HG02763 (cell line): Measurements from ENCODE around the gene PRRT4.

Experiments
- ATAC-seq: cut with Tn5 transposase; IDR thresholded peaks from one replicate; pipeline ENCODE4 v1.9.1; 2021; ENCODE audit warnings: mild to moderate bottlenecking, moderate library complexity; ENCODE audit not compliant: unreplicated experiment

PRRT4 gene

DNA sequence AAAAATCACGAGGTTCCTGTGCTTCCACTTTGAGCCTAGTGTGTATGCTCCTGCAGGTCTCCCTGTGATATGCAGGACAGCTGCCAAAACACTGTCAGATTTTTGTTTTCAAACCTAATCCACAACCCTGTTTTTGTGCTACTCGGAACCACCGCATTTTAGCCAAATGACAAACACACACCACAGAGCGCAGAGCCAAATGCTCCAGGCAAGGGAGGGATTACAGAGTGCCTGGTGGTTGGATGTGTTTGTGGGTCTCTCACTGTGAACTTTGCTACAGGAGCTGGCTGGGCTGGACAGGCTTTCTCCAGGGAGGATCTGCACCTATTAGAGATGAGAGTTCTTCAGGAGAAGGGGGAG lies 12.0 kb downstream of the PRRT4 start:
- no peak for ATAC-seq

DNA sequence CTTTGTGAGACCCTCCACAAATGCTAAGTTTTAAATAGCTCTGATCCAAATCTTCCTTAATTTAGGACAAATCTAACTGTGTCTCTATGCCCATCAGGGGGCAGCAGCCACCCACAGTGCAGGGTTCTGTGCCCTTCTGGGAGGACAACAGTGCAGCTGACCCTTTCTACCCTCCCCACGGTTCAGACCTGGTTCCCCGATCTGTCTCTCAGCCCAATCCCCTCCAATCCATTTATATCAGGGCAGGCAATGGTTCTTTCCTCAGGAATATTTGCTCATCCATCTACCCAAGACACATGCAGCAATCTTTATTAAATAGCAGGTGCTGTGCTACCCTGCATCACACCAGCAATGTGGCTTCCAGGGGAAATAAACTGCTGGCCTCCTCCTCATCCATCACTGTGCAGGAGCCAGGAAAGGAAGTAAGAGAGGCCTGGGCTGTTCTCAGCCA lies 13.8 kb downstream of the PRRT4 start:
- no peak for ATAC-seq

DNA sequence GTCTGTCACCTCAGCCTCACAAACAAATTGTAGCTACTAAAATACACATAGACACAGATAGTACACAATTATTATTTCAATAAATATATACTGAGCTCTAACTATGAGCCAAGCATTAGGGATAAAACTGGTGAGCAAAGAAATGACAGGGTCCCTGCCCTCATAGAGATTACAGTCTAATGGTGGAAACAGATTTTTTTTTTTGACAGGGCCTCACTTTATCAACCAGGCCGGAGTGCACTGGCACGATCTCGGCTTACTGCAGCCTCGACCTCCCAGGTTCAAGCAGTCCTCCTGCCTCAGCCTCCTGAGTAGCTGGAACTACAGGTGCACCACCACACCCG lies 17.1 kb downstream of the PRRT4 start:
- ATAC-seq, result no peak

DNA sequence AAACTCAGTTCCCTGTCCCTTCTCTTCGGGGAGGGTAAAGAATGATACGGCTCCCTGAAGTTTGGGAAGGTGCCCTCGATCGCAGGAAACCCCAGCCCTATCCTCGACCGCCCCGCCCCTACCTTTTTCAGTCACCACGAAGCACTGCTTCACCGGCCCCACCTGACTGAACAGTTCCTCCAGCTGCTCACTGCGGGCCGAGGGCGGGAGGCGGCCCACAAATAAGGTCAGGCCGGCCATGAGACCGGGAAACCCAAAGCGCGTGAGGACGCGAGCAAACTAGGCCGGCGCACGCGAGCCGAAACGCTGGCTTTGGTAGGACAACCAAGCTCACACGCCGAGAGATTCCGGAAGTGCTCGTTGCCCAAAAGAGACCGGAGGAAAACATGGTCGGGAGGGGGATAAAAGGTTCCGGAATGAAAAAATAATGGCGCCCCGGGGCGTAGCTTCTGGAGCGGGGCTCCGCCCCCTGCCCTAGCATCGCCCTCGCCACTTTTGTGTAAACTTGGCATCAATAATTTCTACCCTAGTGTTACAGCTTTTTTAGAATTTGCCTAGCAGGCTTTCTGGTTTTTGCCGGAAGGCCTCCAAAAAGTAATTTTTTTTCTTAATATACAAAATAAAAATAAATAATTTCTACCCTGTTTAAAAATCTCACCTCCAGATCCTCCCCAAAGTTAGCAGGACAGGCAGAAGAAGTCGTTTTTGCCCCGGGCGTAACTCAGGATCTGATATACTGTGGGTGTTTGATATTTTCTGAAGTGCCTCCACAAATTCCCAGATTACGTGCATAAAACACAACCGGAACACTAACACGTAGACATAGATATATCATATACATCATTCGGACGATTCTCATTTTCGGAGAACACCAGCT lies 17.7 kb downstream of the PRRT4 start, which contains the start of gene RBM28:
RBM28 (minus strand) TSS at position 355 of the 877 bp plus-strand sequence; CDS start at position 240, 115 bp downstream.
- peak; percentile 93 for ATAC-seq

DNA sequence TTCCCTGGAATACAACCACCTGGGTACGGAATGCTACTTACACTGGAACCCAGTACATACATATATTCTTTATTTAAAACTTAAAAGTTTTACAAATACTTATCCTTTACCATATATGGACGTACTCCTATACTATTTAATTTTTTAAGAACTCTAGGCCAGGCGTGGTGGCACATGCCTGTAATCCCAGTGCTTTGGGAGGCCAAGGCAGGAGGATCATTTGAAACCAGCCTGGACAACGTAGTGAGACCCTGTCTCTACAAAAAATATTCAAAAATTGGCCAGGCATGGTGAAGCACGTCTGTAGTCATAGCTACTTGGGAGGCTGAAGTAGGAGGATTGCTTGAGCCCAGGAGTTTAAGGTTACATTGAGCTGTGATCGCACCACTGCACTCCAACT lies 19.8 kb downstream of the PRRT4 start:
- no peak for ATAC-seq

DNA sequence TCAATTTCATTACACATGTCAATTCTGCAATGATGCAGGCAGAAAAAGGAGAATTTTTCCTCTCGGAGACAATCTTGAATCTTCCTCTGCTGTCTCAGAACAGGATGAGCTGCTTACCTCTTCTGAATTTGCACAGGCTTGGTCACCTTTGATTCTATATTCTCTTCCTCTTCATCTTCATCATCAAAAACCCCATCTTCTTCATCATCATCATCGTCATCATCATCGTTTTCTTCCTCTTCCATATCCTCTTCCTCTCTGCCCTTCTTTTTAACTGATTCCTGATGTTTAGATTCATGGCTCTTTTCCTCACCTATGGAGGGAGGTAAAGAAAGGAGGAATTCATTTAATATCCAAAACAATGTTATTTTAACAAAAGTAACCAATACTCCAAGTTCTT lies 25.8 kb downstream of the PRRT4 start:
- no peak for ATAC-seq

DNA sequence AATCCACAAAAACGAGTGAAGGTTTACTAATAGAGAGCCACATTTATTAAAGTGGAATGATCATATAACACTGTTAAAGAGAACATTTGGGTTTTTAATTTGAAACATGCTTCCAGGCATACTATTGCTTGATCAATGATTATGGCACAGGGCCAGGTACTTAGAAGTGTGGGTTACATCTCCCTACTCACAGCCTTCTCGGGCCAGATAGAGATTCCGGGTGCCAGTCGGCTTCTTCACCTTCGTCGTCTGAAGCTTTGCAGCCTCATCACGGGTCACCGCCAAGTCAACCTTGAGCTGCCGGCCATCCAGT lies 37.2 kb downstream of the PRRT4 start:
- ATAC-seq, result no peak

DNA sequence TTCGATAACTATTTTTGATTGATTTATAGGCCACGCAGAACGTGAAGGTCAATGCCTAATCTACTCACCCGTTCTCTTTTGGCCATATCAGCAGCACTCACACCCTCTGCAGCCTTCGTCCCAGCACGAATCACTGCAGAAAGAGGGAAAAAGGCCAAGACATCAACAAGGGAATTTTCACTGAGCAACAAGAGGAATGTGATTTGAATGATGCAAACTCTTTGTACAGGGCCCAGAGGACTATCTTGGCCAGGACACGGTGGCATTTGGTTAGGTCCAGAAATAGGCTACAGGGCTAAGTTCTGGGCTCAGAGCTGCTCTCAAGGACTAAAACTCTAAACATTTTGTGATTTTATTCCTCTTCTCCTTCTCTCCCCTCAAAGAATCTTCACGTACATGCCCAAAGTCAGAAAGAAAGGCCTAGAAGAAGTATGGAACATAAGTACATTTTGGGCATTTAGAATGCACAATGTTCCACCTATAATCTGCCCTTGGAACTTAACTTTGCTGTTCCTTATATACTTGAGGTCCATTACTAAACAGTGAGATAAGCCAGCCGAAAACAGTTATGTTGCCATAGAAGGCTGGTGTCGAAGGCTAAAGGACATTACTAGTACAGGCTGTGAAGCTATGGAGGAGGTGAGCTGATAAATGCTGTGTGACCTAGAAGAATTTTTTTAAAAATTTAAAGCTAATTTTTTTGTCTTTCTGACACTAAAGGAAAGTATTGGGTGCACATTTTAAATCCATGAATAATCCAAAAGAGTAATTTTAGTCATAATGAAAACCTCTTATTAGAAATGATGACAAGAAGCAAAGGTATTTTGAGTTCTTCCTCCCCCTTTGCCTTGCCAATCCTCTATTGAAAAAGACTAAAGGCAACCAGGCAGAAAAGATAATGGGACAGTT lies 37.8 kb downstream of the PRRT4 start:
- no peak for ATAC-seq

DNA sequence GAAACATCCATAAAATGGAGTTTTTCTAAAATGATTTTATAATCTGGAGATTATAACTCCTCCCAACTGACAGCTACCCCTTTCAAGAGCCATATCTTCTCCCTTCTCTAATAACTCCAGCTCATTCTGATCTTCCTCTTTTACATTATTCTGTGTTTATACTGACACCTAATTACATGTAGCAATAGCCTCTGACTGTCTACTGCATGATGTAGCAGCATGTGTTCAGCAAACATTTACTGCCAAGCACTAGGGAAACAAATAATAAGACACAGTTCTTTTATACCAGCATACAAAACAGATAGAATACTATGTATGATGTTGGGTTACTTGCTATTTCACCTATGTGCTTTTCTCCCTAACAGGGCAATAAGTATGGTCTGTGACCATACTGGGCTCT lies 38.5 kb downstream of the PRRT4 start:
- no peak for ATAC-seq

DNA sequence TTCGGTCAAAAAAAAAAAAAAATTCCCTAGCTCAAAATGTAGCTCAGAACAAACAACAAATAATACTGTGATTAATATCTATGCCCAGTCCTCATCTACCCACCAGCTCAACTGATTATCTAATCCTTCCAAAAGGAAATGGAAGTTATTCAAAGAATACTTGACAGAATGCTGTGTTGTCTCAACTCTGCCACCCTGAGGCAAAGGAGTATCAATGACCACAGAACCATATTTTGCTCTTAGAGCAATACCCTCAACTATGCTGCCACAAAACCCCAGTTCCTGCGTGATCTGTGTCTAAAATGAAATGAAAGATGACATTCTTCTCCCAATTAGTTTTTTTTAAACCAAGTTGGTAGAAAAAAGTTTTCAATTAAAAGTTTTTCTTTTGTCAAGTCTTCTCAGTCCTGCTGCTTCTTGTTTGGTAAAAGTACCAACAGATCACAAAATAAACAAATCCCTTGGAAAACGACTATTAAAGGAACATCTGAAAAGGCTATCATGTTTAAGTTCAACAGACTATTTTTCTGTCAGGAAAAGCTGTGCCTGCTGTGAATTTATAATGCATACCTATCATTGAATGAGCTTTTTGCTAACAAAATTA lies 39.3 kb downstream of the PRRT4 start:
- no peak for ATAC-seq

DNA sequence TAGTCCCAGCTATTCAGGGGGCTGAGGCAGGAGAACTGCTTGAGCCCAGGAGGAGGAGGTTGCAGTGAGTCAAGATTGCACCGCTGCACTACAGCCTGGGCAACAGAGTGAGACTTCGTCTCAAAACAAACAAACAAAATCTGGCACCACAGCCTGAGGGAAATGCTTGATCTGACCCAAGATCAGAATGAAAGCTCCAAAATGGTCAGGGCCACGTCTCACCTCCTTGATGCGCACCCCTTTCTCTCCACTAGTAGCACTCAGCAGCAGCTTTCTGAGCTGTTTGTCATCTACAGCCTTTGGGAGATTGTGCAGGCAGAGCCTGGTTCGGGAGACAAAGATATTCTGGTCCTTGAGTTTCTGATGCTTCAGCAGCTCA lies 40.5 kb downstream of the PRRT4 start:
- no peak for ATAC-seq

DNA sequence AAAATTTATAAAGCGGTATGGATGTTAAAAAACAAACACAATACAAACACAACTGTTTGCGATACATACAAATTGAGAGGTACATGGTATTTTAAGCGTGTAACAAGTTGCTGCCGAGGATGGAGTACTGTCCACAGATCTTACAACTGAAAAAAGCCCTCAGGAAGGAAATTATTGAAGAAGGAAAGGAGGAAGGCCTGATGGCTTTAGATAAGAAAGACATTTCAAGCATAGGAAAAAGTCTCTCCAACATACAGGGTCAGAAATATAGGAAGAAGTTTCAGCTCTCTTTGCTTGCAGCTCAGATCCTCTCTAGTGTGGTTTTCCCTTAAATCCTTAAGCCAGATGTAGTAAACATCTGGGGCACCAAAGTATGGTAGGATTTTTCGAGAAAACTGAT lies 42.8 kb downstream of the PRRT4 start:
- ATAC-seq, result no peak

DNA sequence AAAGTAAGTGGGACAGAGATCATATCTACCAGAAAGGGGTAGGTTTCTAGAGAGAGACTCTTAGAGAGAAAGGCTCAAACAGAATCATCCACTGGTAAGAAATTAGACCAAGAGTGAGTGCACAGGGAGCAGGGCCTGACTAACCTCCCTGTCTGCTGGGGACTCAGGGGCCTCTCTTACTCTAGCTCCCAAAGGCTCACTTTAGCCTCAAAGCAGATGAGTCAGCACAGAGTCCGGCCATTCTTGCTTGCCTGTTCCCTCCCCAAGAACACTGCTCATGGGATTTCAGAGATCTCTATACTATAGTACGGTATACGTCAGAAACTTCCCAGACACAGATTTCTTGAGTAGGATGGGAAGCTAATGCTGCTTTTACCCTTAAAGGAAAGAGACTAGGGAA lies 50.5 kb downstream of the PRRT4 start:
- no peak for ATAC-seq

DNA sequence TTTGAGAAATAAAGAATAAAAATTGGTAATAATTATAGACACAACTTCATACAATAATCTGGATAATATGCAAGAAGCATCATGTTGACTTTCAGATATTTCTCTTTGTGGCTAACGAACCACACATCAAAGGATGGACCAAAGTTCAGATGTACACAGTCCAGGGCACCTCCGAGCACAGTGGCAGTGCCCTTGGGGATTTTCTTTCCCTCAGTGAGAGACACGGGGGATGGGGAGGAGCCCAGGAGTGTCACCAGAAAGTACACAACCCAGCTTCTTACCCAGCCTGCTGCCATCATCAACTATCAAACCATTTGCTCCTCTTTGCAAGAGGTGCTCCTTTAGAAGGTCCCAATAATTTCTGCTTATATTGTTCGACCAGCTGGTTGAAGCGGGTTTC lies 51.0 kb downstream of the PRRT4 start:
- ATAC-seq, result no peak

DNA sequence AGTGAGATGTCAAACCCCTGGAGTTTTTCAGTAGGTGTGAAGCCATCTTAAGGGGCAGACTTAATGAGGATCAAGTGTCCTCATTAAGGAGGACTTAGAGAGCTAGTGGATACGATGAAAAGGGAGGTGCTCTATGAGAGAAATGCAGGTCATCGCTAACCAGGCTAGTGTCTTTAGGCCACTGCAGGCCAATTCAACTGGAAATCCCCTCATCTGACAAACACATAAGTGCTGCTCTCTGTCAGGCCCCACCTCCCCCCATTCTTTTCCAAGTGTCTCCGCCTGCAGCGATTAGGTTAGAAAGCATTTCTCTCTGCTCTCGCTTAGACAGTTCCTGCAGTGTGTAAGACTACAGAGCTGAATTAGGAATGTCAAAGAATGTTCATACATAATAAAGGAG lies 51.5 kb downstream of the PRRT4 start:
- no peak for ATAC-seq

DNA sequence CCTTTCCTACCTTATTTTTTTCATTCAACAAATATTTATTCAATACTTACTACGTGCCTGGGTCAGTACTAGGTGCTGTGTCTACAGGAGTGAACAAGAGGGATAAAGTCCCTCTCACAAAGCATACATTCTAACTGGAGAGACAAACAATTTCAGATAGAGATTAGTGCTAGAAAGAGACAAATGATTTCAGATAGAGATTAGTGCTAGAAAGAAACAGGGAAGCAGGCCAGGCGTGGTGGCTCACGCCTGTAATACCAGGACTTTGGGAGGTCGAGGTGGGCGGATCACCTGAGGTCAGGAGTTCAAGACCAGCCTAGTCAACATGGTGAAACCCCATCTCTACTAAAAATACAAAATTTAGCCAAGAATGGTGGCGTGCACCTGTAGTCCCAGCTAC lies 52.4 kb downstream of the PRRT4 start:
- no peak for ATAC-seq

DNA sequence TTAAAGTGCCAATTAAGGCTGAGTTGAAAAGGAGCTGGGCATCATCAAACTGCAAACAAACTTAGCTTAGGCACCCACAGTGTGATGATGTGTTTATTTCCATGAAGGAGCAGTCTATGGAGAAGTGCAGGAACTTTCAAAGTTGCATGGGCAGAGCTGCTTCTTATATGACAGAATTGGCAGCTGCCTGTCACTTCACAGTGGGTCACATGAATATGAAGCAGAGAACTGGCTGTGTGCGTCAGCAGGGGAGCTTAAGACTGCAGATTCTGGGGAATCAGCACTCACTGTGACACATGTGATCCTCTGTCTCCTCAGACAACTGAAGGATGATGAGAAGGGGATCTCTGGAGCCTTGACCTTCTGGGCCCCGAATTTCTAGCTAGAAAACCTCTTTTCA lies 54.4 kb downstream of the PRRT4 start:
- ATAC-seq, result no peak

DNA sequence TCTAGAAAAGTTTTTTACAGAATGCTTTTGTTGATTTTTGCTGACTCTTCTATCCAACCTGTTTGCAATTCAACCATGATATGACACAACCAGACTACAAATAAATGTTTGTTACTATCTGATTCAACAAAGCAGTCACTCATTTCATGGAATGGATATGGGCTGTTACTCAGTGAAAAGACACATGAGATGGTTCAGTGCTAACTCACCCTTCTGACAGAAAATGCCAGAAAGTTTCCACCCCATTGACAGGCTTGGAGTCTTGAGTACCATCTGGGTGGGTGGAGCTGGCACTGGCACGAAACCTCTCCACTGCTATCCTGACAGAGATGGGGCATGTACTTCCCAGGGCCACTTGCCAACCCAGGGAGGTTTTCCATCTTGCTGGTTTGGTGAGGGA lies 57.3 kb downstream of the PRRT4 start:
- no peak for ATAC-seq

DNA sequence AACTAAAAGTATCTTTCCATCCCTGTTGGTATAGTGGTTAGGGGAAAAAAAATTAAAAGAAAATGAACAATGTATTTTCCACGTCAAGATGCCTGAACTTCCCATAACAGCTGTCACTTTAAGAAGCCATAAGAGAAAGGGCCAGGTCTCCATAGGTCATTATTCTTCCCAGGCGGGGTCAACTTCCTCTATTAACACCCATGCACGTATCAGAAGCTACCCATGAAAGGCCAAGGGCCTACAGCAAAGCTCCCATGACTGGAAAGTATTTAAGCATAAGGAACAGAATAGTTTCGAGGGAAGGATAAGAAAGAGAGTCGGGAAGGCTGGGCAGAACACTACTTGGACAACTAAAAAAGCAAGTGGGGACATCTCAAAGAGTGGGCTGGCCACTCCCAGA lies 57.8 kb downstream of the PRRT4 start:
- ATAC-seq, result no peak

DNA sequence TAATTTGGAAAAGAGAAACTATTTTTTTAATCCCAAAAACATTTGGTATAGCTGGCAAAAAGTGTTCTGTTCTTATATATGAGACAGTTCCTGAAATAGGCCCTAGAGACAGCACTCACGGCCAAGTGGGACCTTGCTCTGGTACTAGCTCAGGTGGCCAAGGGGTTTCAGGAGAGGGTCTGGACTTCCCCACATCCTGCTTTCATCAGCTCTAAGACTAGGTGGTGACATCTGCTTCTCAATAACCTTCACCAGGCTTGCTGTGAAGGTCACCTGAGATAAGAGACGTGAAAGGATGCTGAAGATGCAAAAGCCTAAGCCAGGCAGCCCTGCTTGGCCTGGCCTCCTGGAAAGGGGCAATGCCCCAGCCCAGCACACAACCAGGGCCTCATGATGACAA lies 58.4 kb downstream of the PRRT4 start:
- ATAC-seq, result no peak

DNA sequence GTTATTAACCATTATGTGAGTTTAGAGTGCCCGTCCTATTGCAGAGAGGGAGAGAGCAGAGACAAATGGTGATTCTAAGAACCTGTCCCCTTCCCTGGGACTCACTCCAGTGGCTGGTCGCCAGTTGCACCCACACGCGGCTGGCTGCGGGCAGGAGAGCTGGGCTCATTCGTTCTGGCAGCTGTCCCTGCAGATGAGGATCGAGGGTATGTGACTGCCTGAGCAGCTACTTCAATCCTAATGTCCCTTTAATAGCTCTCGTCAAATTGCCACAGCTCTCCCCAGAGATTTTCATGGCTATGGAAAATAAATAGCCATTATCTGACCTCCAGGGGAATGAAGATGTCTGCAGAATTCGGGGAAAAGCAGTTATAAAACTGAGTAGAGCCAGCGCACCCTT lies 59.4 kb downstream of the PRRT4 start:
- no peak for ATAC-seq
